NCI-H1105 (cell line): ENCODE measurements around the gene MIEN1.
A peak's percentile ranks its signal among the peaks of the same experiment; 100 is the strongest.
"Not testable (repeated sequence)": the region's sequence is repeated elsewhere in the genome, so short reads cannot be mapped to it uniquely, and the experiment has no call there.

Experiments used
- DNase-seq: peaks from one replicate; lab custom pipeline; 2025; lab: John Stamatoyannopoulos, UW

MIEN1 gene

DNA sequence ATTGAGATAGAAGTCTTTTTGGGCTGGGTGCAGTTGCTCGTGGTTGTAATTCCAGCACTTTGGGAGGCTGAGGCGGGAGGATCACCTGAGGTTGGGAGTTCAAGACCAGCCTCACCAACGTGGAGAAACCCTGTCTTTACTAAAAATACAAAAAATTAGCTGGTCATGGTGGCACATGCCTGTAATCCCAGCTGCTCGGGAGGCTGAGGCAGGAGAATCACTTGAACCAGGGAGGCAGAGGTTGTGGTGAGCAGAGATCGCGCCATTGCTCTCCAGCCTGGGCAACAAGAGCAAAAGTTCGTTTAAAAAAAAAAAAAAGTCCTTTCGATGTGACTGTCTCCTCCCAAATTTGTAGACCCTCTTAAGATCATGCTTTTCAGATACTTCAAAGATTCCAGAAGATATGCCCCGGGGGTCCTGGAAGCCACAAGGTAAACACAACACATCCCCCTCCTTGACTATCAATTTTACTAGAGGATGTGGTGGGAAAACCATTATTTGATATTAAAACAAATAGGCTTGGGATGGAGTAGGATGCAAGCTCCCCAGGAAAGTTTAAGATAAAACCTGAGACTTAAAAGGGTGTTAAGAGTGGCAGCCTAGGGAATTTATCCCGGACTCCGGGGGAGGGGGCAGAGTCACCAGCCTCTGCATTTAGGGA is 31.0 kb downstream of the MIEN1 start:
- not testable (repeated sequence) for DNase-seq

DNA sequence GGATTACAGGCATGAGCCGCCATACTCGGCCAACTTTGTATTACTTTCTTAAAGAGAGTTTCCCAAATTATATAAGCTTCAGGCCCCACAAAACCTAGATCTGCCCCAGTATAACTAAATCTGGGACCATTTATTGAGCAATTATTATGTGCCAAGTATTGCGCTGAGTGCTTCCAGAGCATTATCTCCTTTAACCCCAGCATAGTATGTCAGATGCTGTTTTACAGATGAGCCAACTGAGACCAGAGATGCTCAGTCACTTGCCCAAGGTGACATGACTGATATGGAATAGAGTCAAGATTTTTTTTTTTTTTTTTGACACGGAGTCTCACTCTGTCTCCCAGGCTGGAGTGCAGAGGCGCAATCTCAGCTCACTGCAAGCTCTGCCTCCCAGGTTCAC is 32.4 kb downstream of the MIEN1 start:
- DNase-seq, result no peak

DNA sequence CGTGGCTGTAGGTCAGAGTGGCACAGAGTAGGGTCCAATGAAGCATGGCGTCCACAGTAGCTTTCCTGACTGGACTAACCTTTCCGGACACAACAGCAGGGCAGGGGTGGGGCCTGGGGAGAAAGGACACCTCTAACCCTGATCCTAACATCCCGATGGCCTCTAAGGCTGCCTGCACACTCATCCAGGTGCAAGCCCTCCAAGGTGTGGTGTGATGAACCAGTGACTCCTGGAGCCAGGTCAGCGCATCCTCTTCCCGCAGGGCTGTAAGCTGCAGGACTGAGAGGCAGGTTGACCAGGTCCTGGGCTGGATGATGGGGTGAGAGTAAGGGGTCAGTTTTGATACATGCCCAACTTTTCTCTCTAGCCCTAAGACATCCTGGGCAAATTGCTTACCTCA is 33.6 kb downstream of the MIEN1 start:
- no peak for DNase-seq

DNA sequence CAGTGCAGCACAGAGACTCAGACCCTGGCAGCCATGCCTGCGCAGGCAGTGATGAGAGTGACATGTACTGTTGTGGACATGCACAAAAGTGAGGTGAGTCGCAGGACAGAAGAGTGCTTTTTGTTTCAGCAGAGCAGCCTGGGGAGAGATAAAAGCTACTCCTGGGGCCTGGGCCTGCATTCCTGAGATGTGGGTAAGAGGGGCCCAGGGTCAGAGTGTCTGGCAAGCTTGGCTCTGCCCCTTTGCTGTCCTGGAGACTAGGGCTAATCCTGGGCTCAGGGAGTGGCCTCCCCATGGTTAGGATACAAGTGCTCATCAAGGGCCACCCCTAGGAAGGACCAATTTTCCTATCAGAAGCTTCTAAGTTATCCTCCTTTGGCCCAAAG is 35.2 kb downstream of the MIEN1 start:
- DNase-seq, result no peak

DNA sequence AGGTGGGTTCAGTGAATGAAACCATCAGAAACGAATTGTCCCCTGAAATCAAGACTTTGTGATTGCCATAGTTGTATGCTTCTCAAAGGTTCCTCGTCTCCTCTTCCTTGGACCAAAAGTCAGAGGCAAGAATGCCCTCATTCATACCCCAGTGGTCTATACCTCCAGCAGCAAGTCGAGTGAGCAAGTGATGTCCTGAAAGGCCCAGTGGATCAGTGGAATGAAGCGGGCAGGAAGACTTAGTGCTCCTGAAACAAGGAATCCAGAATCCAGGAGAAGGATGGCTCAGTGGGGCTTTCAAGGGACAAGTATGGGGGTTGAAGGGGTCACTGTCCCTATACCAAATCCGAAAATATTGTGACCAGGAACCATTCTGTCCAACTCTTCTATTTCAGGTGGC is 35.7 kb downstream of the MIEN1 start:
- DNase-seq, result no peak

DNA sequence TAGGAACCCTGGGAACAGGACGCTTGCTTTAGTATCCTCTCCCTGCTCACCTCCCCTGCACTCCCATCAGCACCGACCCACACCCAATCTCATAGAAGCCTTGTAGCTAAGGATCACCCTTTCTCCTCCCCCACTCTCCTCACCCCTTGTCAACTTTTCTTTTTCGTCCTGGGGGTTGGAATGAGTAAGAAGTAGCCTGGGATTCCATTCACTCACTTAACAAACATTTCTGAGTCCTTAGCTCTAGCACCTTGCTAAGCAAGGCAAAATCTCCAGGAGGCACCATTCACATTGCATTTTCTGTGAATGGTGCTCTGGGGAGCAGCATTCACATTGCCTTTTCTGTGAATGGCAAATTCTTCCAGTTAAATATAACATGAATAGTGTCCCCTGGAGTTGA is 41.4 kb downstream of the MIEN1 start:
- no peak for DNase-seq

DNA sequence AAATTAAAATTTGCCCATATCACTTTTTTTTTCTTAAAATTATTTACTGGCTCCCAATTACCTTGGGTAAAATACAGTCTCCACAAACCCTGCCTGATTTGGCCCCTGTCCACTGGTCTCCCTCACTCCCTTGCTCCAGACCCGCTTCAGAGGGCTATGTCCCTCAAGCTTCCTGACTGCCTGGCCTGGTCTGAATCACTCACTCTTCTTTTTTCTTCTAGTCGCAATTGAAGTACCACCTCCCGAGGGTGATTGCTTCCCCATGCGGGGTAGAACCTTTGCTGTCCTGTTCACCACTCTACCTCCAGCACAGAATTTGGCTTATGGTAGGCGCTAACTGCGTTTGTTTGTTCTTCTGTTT is 41.9 kb downstream of the MIEN1 start:
- no peak for DNase-seq

DNA sequence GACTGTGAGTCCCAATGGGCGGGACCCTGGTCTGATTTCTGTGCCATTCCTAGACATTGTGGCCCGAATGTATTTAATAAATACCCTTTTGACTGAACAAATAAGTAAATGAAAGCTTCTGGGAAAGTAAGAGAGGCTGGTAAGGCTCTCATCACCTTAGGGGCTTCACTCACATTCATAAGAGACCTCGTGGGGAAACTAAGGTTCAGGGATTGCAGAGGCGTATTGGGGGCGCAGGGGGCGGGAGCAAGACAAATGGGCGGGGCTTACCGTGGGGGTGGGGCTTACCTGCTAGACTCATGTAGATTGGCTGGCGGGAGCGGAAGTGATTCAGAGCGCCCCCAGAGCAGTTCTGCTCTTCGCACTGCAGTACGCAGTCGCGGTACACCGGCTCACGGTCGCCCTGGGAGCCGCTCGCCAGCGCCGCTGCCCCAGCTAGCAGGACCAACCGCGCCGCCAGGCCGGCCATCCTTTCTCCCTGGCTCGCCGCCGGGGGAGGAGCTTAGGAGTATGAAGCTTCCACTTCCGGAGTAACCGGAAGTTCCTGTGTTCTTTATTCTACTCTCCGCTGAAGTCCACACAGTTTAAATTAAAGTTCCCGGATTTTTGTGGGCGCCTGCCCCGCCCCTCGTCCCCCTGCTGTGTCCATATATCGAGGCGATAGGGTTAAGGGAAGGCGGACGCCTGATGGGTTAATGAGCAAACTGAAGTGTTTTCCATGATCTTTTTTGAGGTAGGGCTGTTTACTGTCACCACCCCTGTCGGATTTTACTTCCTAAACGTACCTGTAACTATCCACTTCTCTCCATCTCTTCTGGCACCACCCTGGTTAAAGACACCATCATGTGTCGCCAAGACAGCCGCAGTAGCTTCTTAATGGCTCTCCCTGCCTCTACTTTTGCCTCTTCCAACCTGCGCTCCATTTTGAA is 42.5 kb downstream of the MIEN1 start, which contains the start of gene PGAP3:
Gene PGAP3, minus strand, starts transcription at position 512 of the 929 bp plus-strand sequence. Its CDS starts 43 bp downstream, at position 469.
- peak; percentile 91 for DNase-seq

DNA sequence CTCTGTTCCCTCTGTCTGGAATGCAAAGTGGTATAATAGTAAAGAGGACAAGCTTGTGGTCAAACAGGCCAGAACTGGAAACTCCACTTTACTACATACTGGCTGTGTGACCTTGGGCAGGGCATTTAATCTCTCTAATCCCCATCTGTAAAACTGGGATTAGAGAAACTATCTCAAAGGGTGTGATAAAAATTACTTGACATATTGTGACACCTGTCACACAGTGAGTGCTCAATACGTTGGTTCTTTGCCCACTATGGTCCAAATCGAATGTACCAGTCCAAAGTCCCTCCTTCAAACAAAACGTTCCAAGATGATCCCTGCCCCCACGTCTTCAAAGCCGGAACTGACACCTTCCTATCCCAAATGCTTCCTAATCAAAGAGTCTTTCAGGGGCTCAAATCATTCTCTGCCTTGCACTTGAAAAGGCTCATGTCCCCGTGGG is 43.2 kb downstream of the MIEN1 start:
- DNase-seq, result no peak

DNA sequence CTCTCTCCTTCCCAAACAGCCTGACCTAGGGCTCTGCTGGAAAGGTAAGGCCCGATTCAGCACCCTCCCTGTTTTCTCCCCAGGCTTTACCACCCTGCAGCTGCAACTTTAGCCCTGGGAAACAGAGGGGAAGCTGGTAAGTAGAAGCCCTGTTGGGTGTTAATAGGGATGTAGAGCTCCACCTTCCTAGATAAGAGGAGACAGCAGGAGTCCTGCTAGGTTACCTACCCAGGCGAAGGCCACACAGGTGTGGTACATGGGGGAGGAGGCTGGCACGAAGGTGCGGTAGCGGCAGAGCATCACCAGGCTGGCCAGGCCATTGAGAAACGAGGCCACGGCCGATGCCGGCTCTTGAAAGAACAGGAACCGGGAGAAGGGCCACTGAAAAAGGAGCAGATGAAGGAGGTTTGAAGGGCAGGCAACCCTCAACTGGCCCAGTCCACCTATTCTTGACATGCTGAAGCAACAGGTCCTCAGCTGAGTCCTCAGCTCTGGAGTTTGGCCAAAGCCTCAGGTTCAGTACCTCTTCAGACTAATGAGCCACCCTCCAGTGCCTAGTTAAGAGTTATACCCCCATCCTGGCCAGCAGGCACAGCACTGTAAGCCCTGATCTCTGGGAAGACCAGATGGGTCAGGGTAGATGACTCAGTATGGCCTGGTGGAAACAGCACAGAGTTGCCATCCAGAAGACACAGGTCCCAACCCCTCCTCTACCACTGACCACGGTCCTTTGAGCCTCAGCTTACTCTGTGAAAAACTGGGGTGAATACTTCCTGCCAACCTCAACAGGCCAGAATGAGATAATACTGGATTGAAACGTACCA is 45.8 kb downstream of the MIEN1 start:
- no peak for DNase-seq

DNA sequence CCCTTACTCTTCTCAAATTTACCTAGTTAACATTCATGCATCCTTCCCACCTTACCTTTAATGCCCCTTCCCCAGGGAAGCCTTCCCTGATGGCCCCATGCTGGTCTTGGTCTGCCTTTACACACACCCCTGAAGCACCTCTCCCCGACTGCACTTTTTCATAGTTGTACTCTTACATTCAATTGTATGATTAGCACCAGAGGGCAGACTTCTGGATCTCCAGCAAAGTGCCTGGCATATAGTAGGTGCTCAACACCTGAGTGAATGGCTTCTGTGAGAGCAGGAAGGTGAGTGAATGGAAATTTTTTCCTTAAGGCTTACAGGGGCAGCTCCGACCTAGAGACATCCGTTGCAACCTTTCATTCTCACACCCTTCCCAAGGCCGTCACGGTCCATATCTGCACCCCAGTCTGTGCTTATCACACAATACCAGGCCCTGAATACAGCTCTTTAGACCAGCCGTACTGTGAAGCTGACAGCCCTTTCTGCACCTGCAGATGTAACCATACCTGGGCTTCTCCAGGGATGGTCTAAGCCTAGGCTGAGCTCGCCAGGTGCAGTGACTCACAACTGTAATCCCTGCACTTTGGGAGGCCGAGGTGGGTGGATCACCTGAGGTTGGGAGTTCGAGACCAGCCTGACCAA is 46.9 kb downstream of the MIEN1 start:
- no peak for DNase-seq

DNA sequence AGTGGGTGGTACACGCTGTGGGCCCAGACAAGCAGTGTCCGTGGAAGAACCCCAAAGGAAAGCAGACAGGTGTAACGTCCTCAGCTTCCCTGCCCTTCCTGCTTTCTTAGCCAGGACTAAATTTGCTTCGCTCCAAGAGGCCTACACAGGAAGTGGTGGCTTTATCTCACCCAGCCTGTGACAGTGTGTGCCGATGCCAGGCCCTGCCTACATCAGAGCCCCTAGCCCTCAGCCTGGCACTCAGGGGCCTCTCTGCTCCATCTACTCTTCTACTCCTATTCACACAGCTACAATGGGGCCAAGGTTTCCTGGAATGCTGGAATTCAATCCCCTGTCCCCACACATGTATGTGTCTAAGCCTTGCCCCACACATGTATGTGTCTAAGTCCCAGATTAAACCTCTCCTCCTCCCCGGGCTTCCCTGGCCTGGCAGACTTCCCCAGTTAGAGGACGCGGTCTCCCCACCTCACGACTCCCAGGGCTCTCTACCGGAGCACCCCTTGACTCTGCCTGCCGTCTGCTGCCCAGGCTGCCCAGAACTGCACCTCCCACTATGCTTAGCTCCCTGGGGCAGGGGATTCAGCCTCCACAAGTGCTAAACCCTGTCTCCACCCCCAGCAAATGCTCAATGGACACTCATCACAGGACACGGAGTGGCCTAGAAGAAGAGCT is 50.7 kb downstream of the MIEN1 start:
- DNase-seq, result no peak
